Duodenal mucosa (tissue), 2 donors: Measurements from ENCODE around the gene SERPIND1.
"Not testable (repeated sequence)": the region's sequence is repeated elsewhere in the genome, so short reads cannot be mapped to it uniquely, and the experiment has no call there.

Source experiments
- H3K27ac ChIP-seq: one replicate; pipeline ENCODE4 v1.7.0; 2013; ENCODE audit warnings: low read depth, low read length
- H3K27me3 ChIP-seq, 2 donors: one replicate each; pipeline ENCODE4 v1.7.0; 2013; ENCODE audit warnings: low read length in 2 of 2, control low read depth in 1 of 2; ENCODE audit not compliant: insufficient read depth in 2 of 2, control insufficient read depth in 1 of 2
- H3K36me3 ChIP-seq, 2 donors: one replicate each; pipeline ENCODE4 v1.7.0; 2013; ENCODE audit warnings: low read length in 2 of 2, control low read depth in 1 of 2; ENCODE audit not compliant: insufficient read depth in 2 of 2, control insufficient read depth in 1 of 2
- H3K4me1 ChIP-seq, 2 donors: one replicate each; pipeline ENCODE4 v1.7.0; 2013; ENCODE audit warnings: low read length in 2 of 2, control low read depth in 1 of 2; ENCODE audit not compliant: insufficient read depth in 2 of 2, control insufficient read depth in 1 of 2
- H3K4me3 ChIP-seq, 2 donors: one replicate each; pipeline ENCODE4 v1.7.0; 2013; ENCODE audit warnings: low read length in 2 of 2, low read depth in 1 of 2
- H3K9ac ChIP-seq, 2 donors: one replicate each; pipeline ENCODE4 v1.7.0; 2013; ENCODE audit warnings: low read length in 2 of 2, low read depth in 1 of 2
- H3K9me3 ChIP-seq, 2 donors: one replicate each; pipeline ENCODE4 v1.7.0; 2013; ENCODE audit warnings: low read length in 2 of 2, control low read depth in 1 of 2; ENCODE audit not compliant: control insufficient read depth in 1 of 2

SERPIND1 gene

GRCh38 chr22:20758688-20759087, 15.2 kb upstream of the SERPIND1 start:
- Histone ChIP-seq H3K4me1 (no peaks in the 10 kb centered on the region), H3K9ac (no peak overlapping the region), H3K36me3 (peaks cover 27 to 35% of the 10 kb centered on the region in 2 donors), H3K4me3 (no peak overlapping the region), H3K27ac (no peak overlapping the region), H3K27me3 (no peaks in the 10 kb centered on the region), H3K9me3 (no peaks in the 10 kb centered on the region)

- Histone ChIP-seq H3K9ac (no peak overlapping the region), H3K27me3 (no peaks in the 10 kb centered on the region), H3K4me1 (no peaks in the 10 kb centered on the region), H3K9me3 (no peaks in the 10 kb centered on the region), H3K27ac (no peak overlapping the region), H3K4me3 (no peak overlapping the region), H3K36me3 (peaks cover 41 to 45% of the 10 kb centered on the region in 2 donors)
These were observed 13.8 kb upstream of the SERPIND1 start for GRCh38 chr22:20760084-20760483.

GRCh38 chr22:20761536-20761935, 12.4 kb upstream of the SERPIND1 start:
- Histone ChIP-seq H3K9me3 (no peaks in the 10 kb centered on the region), H3K4me3 (no peak overlapping the region), H3K27ac (no peak overlapping the region), H3K9ac (no peak overlapping the region), H3K4me1 (no peaks in the 10 kb centered on the region), H3K27me3 (no peaks in the 10 kb centered on the region), H3K36me3 (peaks cover 49 to 56% of the 10 kb centered on the region in 2 donors)

GRCh38 chr22:20762233-20762796, 11.6 kb upstream of the SERPIND1 start:
- Histone ChIP-seq H3K36me3 (peaks cover 44 to 56% of the 10 kb centered on the region in 2 donors), H3K4me3 (no peak overlapping the region), H3K4me1 (no peaks in the 10 kb centered on the region), H3K27ac (no peak overlapping the region), H3K9ac (no peak overlapping the region), H3K27me3 (no peaks in the 10 kb centered on the region), H3K9me3 (no peaks in the 10 kb centered on the region)

- Histone ChIP-seq H3K27me3 (no peaks in the 10 kb centered on the region), H3K4me3 (no peak overlapping the region), H3K4me1 (no peaks in the 10 kb centered on the region), H3K9me3 (no peaks in the 10 kb centered on the region), H3K9ac (no peak overlapping the region), H3K36me3 (peaks cover 39 to 52% of the 10 kb centered on the region in 2 donors), H3K27ac (no peak overlapping the region)
These were observed 10.1 kb upstream of the SERPIND1 start for GRCh38 chr22:20763630-20764470.

GRCh38 chr22:20764471-20764720, 9.5 kb upstream of the SERPIND1 start:
- no peaks in the 10 kb centered on the region for H3K27me3 ChIP-seq
- H3K4me3 ChIP-seq, result no peak overlapping the region
- no peaks in the 10 kb centered on the region for H3K4me1 ChIP-seq
- H3K9ac ChIP-seq, result no peak overlapping the region
- no peak overlapping the region for H3K27ac ChIP-seq
- H3K36me3 ChIP-seq, result peaks cover 39 to 51% of the 10 kb centered on the region in 2 donors
- H3K9me3 ChIP-seq, result no peaks in the 10 kb centered on the region

- Histone ChIP-seq H3K9ac (no peak overlapping the region), H3K27ac (no peak overlapping the region), H3K27me3 (no peaks in the 10 kb centered on the region), H3K4me3 (no peak overlapping the region), H3K9me3 (no peaks in the 10 kb centered on the region), H3K36me3 (peaks cover 39 to 52% of the 10 kb centered on the region in 2 donors), H3K4me1 (no peaks in the 10 kb centered on the region)
These were observed 9.2 kb upstream of the SERPIND1 start for GRCh38 chr22:20764729-20765128.

GRCh38 chr22:20765938-20766337, 8.0 kb upstream of the SERPIND1 start:
- Histone ChIP-seq H3K9ac (no peak overlapping the region), H3K9me3 (no peaks in the 10 kb centered on the region), H3K27ac (no peak overlapping the region), H3K4me3 (no peak overlapping the region), H3K4me1 (no peaks in the 10 kb centered on the region), H3K36me3 (peaks cover 39 to 46% of the 10 kb centered on the region in 2 donors), H3K27me3 (no peaks in the 10 kb centered on the region)

- peaks cover 36 to 41% of the 10 kb centered on the region in 2 donors for H3K36me3 ChIP-seq
- no peaks in the 10 kb centered on the region for H3K9me3 ChIP-seq
- no peak overlapping the region for H3K4me3 ChIP-seq
- no peak overlapping the region for H3K9ac ChIP-seq
- H3K4me1 ChIP-seq, result no peaks in the 10 kb centered on the region
- no peak overlapping the region for H3K27ac ChIP-seq
- H3K27me3 ChIP-seq, result no peaks in the 10 kb centered on the region
These were observed 7.4 kb upstream of the SERPIND1 start for GRCh38 chr22:20766530-20766929.

GRCh38 chr22:20769496-20769826, 4.5 kb upstream of the SERPIND1 start:
- not testable (repeated sequence) for H3K27ac ChIP-seq, H3K4me1 ChIP-seq, H3K9ac ChIP-seq, H3K9me3 ChIP-seq, H3K27me3 ChIP-seq, H3K4me3 ChIP-seq
- peaks cover 15 to 25% of the 10 kb centered on the region in 2 donors for H3K36me3 ChIP-seq
